ENCODE measurements around the gene IKZF2.

The IKZF2 gene

GRCh38 chr2:213152065-213152794 is 818 bp upstream of the IKZF2 start:
- no peaks in the 10 kb centered on the region for H3K9me3 ChIP-seq (ENCODE audit: control insufficient read depth, low read length)
- 0 to 1% methylated on average over 14 to 17 of the region's 39 CpGs for WGBS, 2 experiments (ENCODE audit: insufficient coverage in 2 of 2)
- peaks cover 11% of the 10 kb centered on the region for H3K4me1 ChIP-seq (ENCODE audit: control insufficient read depth, insufficient read depth, low read length, poor library complexity, severe bottlenecking)
- H3K36me3 ChIP-seq (ENCODE audit: control insufficient read depth, insufficient read depth, low read length): no peaks in the 10 kb centered on the region
- peak overlapping the region; percentile 74 for H3K27ac ChIP-seq (ENCODE audit: low read depth, low read length, severe bottlenecking)
- H3K4me3 ChIP-seq (ENCODE audit: extremely low read depth, insufficient read depth, low read length, poor library complexity, severe bottlenecking): peak overlapping the region; percentile 64

DNA sequence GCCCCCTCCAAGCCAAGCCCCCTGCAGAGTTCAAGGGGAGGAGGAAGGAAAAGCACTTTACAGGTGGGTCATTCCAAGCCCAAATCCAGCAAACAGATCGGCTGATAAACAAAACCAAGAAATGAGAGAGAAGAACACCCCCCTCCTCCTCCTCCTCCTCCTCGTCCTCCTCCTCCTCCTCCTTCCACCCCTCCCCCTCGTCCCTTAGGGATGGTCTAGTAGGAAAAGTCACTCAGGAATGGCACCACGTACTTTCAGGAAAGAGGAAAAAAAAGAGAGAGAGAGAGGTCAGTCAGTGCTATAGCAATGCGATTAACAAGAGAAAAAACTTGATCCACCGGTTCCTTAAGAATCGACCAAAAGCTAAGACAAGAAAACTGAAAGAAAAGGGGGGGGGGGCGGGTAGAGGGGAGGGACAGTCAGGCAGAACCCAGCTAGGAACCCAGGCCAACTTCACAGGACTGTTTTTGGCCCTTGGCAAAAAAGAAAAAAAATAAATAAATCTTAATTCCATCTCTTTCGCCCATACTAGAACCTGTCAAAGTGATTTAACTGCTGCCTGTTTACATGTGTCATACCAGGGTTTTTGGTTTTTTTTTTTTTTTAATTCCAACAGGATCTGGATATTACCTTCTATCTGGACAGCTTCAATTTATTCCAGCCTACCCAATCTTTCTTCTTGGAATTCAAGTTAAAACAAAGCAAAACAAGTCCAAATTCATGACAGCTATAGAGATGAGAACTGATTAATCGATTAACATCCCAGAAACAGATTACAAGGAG is 906 bp downstream of the IKZF2 start:
- H3K9me3 ChIP-seq (ENCODE audit: control insufficient read depth, low read length): no peaks in the 10 kb centered on the region
- no peaks in the 10 kb centered on the region for H3K36me3 ChIP-seq (ENCODE audit: control insufficient read depth, insufficient read depth, low read length)
- H3K27ac ChIP-seq (ENCODE audit: low read depth, low read length, severe bottlenecking): no peak overlapping the region
- H3K4me3 ChIP-seq (ENCODE audit: extremely low read depth, insufficient read depth, low read length, poor library complexity, severe bottlenecking): peak overlapping the region; percentile 57
- 0% methylated on average over 1 of the region's 10 CpGs; no CpG with 5 or more reads in 1 of the 2 experiments for WGBS, 2 experiments (ENCODE audit: insufficient coverage in 2 of 2)
- peaks cover 11% of the 10 kb centered on the region for H3K4me1 ChIP-seq (ENCODE audit: control insufficient read depth, insufficient read depth, low read length, poor library complexity, severe bottlenecking)

- Histone ChIP-seq H3K4me3 (ENCODE audit: extremely low read depth, insufficient read depth, low read length, poor library complexity, severe bottlenecking) (peak overlapping the region; percentile 57), H3K4me1 (ENCODE audit: control insufficient read depth, insufficient read depth, low read length, poor library complexity, severe bottlenecking) (peaks cover 11% of the 10 kb centered on the region), H3K9me3 (ENCODE audit: control insufficient read depth, low read length) (no peaks in the 10 kb centered on the region), H3K36me3 (ENCODE audit: control insufficient read depth, insufficient read depth, low read length) (no peaks in the 10 kb centered on the region), H3K27ac (ENCODE audit: low read depth, low read length, severe bottlenecking) (no peak overlapping the region)
- WGBS, 2 experiments (ENCODE audit: insufficient coverage in 2 of 2): no CpG with 5 or more reads among the region's 7 CpGs
These were observed 1.5 kb downstream of the IKZF2 start for GRCh38 chr2:213149949-213150314.

GRCh38 chr2:213149294-213149875 is 2.0 kb downstream of the IKZF2 start:
- Histone ChIP-seq H3K27ac (ENCODE audit: low read depth, low read length, severe bottlenecking) (no peak overlapping the region), H3K4me3 (ENCODE audit: extremely low read depth, insufficient read depth, low read length, poor library complexity, severe bottlenecking) (peak overlapping the region; percentile 57), H3K36me3 (ENCODE audit: control insufficient read depth, insufficient read depth, low read length) (no peaks in the 10 kb centered on the region), H3K9me3 (ENCODE audit: control insufficient read depth, low read length) (no peaks in the 10 kb centered on the region), H3K4me1 (ENCODE audit: control insufficient read depth, insufficient read depth, low read length, poor library complexity, severe bottlenecking) (peaks cover 11% of the 10 kb centered on the region)
- 57 to 71% methylated on average over 1 of the region's 3 CpGs for WGBS, 2 experiments (ENCODE audit: insufficient coverage in 2 of 2)

DNA sequence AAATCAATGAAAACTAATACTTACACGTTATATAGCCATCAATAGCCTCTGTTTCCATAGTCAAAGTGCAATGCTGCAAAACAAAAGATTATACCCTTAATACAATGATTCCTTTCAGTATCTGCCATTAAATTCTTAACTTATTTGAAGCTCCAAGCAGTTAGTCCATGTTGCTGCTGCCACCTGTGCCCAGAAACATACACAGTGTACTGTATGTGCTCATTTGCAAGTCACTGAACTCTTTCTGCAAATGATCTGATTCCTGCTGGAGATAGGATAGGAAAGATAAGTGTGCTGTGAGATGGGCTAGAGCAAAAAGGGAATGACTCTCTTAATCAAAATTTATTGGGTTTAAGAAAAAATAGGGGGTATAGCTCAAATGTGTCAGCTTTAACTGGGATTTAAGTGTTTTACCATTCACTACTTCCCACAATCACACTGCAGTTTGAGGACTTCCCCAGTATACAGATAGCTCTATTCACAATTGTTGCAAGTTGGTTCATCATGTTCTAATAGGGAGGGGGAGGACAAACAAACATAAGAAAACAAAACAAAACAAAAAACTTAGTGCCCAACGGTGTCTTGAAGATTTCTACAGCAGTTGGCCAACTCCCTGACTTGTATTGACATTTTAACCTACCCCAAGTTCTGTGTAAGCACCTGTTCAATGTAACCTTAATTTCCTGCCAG is 2.7 kb downstream of the IKZF2 start:
- H3K4me1 ChIP-seq (ENCODE audit: control insufficient read depth, insufficient read depth, low read length, poor library complexity, severe bottlenecking): peaks cover 11% of the 10 kb centered on the region
- no peaks in the 10 kb centered on the region for H3K9me3 ChIP-seq (ENCODE audit: control insufficient read depth, low read length)
- H3K36me3 ChIP-seq (ENCODE audit: control insufficient read depth, insufficient read depth, low read length): no peaks in the 10 kb centered on the region
- 79 to 90% methylated on average over 1 to 2 of the region's 2 CpGs for WGBS, 2 experiments (ENCODE audit: insufficient coverage in 2 of 2)
- no peak overlapping the region for H3K4me3 ChIP-seq (ENCODE audit: extremely low read depth, insufficient read depth, low read length, poor library complexity, severe bottlenecking)
- H3K27ac ChIP-seq (ENCODE audit: low read depth, low read length, severe bottlenecking): no peak overlapping the region

DNA sequence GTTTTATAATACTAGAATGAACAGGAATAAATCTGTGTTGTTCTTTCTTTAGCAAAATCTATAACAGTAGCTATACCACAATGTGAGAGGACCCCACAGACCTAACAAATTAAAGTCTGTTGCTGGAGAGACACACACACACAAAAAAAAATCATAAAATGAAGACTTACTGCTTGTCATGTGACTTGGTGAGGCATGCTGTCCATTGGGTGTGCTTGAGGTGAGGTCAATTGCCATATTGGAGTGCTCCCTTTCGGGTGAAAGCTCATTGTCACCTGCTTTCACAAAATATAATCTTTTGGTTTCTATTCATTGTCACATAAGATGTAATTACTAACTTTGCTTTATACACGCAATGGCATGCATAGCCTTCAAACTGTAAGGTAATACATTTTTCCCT is 3.9 kb downstream of the IKZF2 start:
- Histone ChIP-seq H3K36me3 (ENCODE audit: control insufficient read depth, insufficient read depth, low read length) (no peaks in the 10 kb centered on the region), H3K9me3 (ENCODE audit: control insufficient read depth, low read length) (no peaks in the 10 kb centered on the region), H3K27ac (ENCODE audit: low read depth, low read length, severe bottlenecking) (no peak overlapping the region), H3K4me1 (ENCODE audit: control insufficient read depth, insufficient read depth, low read length, poor library complexity, severe bottlenecking) (peaks cover 11% of the 10 kb centered on the region), H3K4me3 (ENCODE audit: extremely low read depth, insufficient read depth, low read length, poor library complexity, severe bottlenecking) (no peak overlapping the region)
- no CpG with 5 or more reads among the region's 2 CpGs for WGBS, 2 experiments (ENCODE audit: insufficient coverage in 2 of 2)

- Histone ChIP-seq H3K36me3 (ENCODE audit: control insufficient read depth, insufficient read depth, low read length) (no peaks in the 10 kb centered on the region), H3K9me3 (ENCODE audit: control insufficient read depth, low read length) (no peaks in the 10 kb centered on the region), H3K4me3 (ENCODE audit: extremely low read depth, insufficient read depth, low read length, poor library complexity, severe bottlenecking) (no peak overlapping the region), H3K27ac (ENCODE audit: low read depth, low read length, severe bottlenecking) (no peak overlapping the region), H3K4me1 (ENCODE audit: control insufficient read depth, insufficient read depth, low read length, poor library complexity, severe bottlenecking) (peaks cover 6% of the 10 kb centered on the region)
- 60% methylated on average over 1 of the region's 1 CpG; no CpG with 5 or more reads in 1 of the 2 experiments for WGBS, 2 experiments (ENCODE audit: insufficient coverage in 2 of 2)
These were observed 5.6 kb downstream of the IKZF2 start for GRCh38 chr2:213145715-213146242.

DNA sequence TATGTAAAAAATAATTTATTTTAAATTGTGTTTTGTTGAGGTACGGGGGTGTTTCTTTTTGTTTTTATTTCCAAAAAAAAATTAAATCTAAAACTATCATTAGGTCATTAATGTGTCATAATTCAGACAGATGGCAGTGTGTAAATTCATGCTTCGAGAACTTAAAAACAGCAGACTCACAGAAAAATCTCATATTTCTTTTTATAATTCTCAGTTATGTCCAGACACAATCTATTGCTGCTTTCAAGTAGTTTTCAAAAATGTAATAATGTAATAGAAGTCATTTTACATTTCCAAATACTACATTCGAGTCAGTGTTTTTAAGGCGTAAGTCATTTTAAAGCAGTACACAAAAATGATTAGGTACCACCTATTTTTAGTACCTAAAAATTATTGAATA is 14.3 kb downstream of the IKZF2 start:
- Histone ChIP-seq H3K4me3 (ENCODE audit: extremely low read depth, insufficient read depth, low read length, poor library complexity, severe bottlenecking) (no peak overlapping the region), H3K9me3 (ENCODE audit: control insufficient read depth, low read length) (no peaks in the 10 kb centered on the region), H3K36me3 (ENCODE audit: control insufficient read depth, insufficient read depth, low read length) (no peaks in the 10 kb centered on the region), H3K27ac (ENCODE audit: low read depth, low read length, severe bottlenecking) (no peak overlapping the region), H3K4me1 (ENCODE audit: control insufficient read depth, insufficient read depth, low read length, poor library complexity, severe bottlenecking) (no peaks in the 10 kb centered on the region)
- WGBS, 2 experiments (ENCODE audit: insufficient coverage in 2 of 2): no CpG with 5 or more reads among the region's 4 CpGs

- 85 to 87% methylated on average over 3 to 5 of the region's 5 CpGs for WGBS, 2 experiments (ENCODE audit: insufficient coverage in 2 of 2)
- no peak overlapping the region for H3K27ac ChIP-seq (ENCODE audit: low read depth, low read length, severe bottlenecking)
- H3K4me1 ChIP-seq (ENCODE audit: control insufficient read depth, insufficient read depth, low read length, poor library complexity, severe bottlenecking): no peaks in the 10 kb centered on the region
- H3K4me3 ChIP-seq (ENCODE audit: extremely low read depth, insufficient read depth, low read length, poor library complexity, severe bottlenecking): no peak overlapping the region
- no peaks in the 10 kb centered on the region for H3K36me3 ChIP-seq (ENCODE audit: control insufficient read depth, insufficient read depth, low read length)
- no peaks in the 10 kb centered on the region for H3K9me3 ChIP-seq (ENCODE audit: control insufficient read depth, low read length)
These were observed 22.1 kb downstream of the IKZF2 start for GRCh38 chr2:213129311-213129710.

GRCh38 chr2:213125646-213126347 is 25.6 kb downstream of the IKZF2 start:
- 100% methylated on average over 2 of the region's 3 CpGs; no CpG with 5 or more reads in 1 of the 2 experiments for WGBS, 2 experiments (ENCODE audit: insufficient coverage in 2 of 2)

More at GRCh38 chr2:213125646-213126347, 25.6 kb downstream of the IKZF2 start:
- H3K9me3 ChIP-seq (ENCODE audit: control insufficient read depth, low read length): no peaks in the 10 kb centered on the region
- no peak overlapping the region for H3K4me3 ChIP-seq (ENCODE audit: extremely low read depth, insufficient read depth, low read length, poor library complexity, severe bottlenecking)
- H3K27ac ChIP-seq (ENCODE audit: low read depth, low read length, severe bottlenecking): no peak overlapping the region
- no peaks in the 10 kb centered on the region for H3K4me1 ChIP-seq (ENCODE audit: control insufficient read depth, insufficient read depth, low read length, poor library complexity, severe bottlenecking)
- H3K36me3 ChIP-seq (ENCODE audit: control insufficient read depth, insufficient read depth, low read length): no peaks in the 10 kb centered on the region
